Spleen (tissue), 7 donors: ENCODE results near the gene TMEM174.

Source experiments
- CTCF ChIP-seq, 11 experiments: fragments of 200-600 bp in 7 of 11; fragments of 450-650 bp in 4 of 11; sonication (generic) in 4 of 11; IDR thresholded peaks in 8 of 11; conservative IDR thresholded peaks in 3 of 11; 1 replicate in 7 of 11; 2 replicates in 4 of 11; pipeline versions ENCODE4 v1.4.0 to v1.8.0; 2016 to 2021; ENCODE audit warnings: antibody characterized with exemption in 11 of 11, inconsistent platforms in 4 of 11, mild to moderate bottlenecking in 1 of 11
- POLR2A ChIP-seq, 3 donors: fragments of 450-650 bp; IDR thresholded peaks; one replicate each; pipeline ENCODE4 v1.5.1; 2017; ENCODE audit warnings: antibody characterized with exemption in 3 of 3, mild to moderate bottlenecking in 1 of 3
- POLR2AphosphoS5 ChIP-seq, 3 donors: sonication (generic); formaldehyde crosslinking; IDR thresholded peaks; one replicate each; pipeline ENCODE4 v1.5.1; 2017; ENCODE audit warnings: antibody characterized with exemption in 3 of 3
- donor health status: DM: no; HTN: no; CAD: no; lungs with moderate emphysema.
- donor health status: DM: no; HTN: no; CAD: no.
- donor health status: DM: no; HTN: no; CAD: no.

- no peak for TF ChIP-seq POLR2A (IDR thresholded peaks at IDR 0.05)
- TF ChIP-seq POLR2AphosphoS5 (IDR thresholded peaks at IDR 0.05): no peak
- TF ChIP-seq CTCF (IDR thresholded peaks at IDR 0.05 in 8 of 11, conservative IDR thresholded peaks at IDR 0.05 in 3 of 11): no peak
Measured at GRCh38 chr5:73197637-73198257, 24.8 kb downstream of the TMEM174 start.
